ENCODE data around the gene MN1. TPM values are rescaled to one million over a fixed set of nuclear protein-coding genes. Genes with fewer than 3 reads are reported as not detected.

Gene MN1
- total and polyA plus RNA-seq, 2 of the 8 experiments (the other 6 are each of a cell fraction or from before 2014, with no cell fraction given): 3.1 to 4.9 TPM

DNA sequence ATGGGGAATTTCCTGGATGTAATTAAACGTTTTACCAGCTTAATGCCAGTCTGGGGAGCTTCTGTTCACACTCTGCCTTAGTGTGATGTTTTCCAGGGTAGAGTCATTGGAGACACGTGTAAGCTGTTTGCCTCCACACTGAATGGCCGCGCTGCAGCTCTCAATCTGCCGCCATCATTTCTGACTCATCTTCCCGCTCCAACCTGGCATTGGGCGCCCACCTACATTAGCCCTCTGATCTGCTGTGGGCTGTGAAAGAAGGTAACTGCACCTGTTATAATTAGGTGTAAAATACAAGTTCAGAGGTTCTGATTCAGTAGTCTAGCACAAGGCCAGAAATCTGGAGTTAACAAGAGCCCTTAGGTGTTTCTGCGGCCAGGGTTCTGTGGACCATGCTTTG, 54.6 kb downstream of the MN1 start (continued):
- no peak for TF ChIP-seq TAF7 (optimal IDR thresholded peaks at IDR 0.05; ENCODE audit: borderline replicate concordance, low read depth, low read length)
- no peak for TF ChIP-seq POLR2A (IDR thresholded peaks at IDR 0.05; ENCODE audit: control extremely low read depth in 1 of 2, low read depth in 2 of 2, low read length in 2 of 2)
